Karpas-422 (cell line): ENCODE results near the gene PRKAR2B. TPM values are rescaled to one million over a fixed set of nuclear protein-coding genes. Genes with fewer than 3 reads are reported as not detected.
"Not testable (repeated sequence)": the region's sequence is repeated elsewhere in the genome, so short reads cannot be mapped to it uniquely, and the experiment has no call there.

Experiments used
- DNase-seq: peaks from one replicate; pipeline ENCODE4 v3.0.0-alpha.2; 2015
- H2AFZ ChIP-seq: fragments of 200-600 bp; sonication (generic); 2 replicates; pipeline ENCODE4 v1.6.1; 2014; ENCODE audit warnings: antibody characterized with exemption, low read length, mixed read lengths
- H3K27ac ChIP-seq: fragments of 200-600 bp; sonication (generic); 2 replicates; pipeline ENCODE4 v1.5.1; 2014; ENCODE audit warnings: mild to moderate bottlenecking, low read length, moderate library complexity
- H3K27me3 ChIP-seq: fragments of 200-600 bp; sonication (generic); 2 replicates; pipeline ENCODE4 v1.6.1; 2014; ENCODE audit warnings: low read length, mixed read lengths
- H3K36me3 ChIP-seq: fragments of 200-600 bp; sonication (generic); 2 replicates; pipeline ENCODE4 v1.6.1; 2014; ENCODE audit warnings: low read length, mixed read lengths; ENCODE audit not compliant: insufficient read depth
- H3K4me1 ChIP-seq: fragments of 200-600 bp; sonication (generic); 2 replicates; pipeline ENCODE4 v1.6.1; 2014; ENCODE audit warnings: mild to moderate bottlenecking, low read length, mixed read lengths
- H3K4me2 ChIP-seq: fragments of 200-600 bp; sonication (generic); 2 replicates; pipeline ENCODE4 v1.6.1; 2014; ENCODE audit warnings: low read length, low read depth, mild to moderate bottlenecking; ENCODE audit not compliant: poor library complexity, severe bottlenecking
- H3K4me3 ChIP-seq: fragments of 200-600 bp; sonication (generic); 2 replicates; pipeline ENCODE4 v1.5.1; 2014; ENCODE audit warnings: mild to moderate bottlenecking, antibody characterized with exemption, low read length, mixed read lengths
- H3K79me2 ChIP-seq: fragments of 200-600 bp; sonication (generic); 2 replicates; pipeline ENCODE4 v1.6.1; 2014; ENCODE audit warnings: mild to moderate bottlenecking, low read length, mixed read lengths
- H3K9ac ChIP-seq: fragments of 200-600 bp; sonication (generic); 2 replicates; pipeline ENCODE4 v1.6.0; 2014; ENCODE audit warnings: low read length
- H3K9me2 ChIP-seq: fragments of 200-600 bp; sonication (generic), shearing (Covaris generic); replicated peaks from 2 replicates; pipeline ENCODE4 v1.6.0; 2014; ENCODE audit warnings: mild to moderate bottlenecking, low read length, moderate library complexity; ENCODE audit not compliant: insufficient read depth
- H3K9me3 ChIP-seq: fragments of 300-700, 200-600 bp; sonication (generic); 2 replicates; pipeline ENCODE4 v1.6.1; 2014; ENCODE audit warnings: low read length, mixed read lengths
- H4K20me1 ChIP-seq: fragments of 200-600 bp; sonication (generic); 2 replicates; pipeline ENCODE4 v1.6.1; 2014; ENCODE audit warnings: mild to moderate bottlenecking, antibody characterized with exemption, low read length, low read depth; ENCODE audit not compliant: insufficient read depth
- total RNA-seq: library from RNA; depleted of rRNA; stranded (reverse); fragments of >200 nt; shearing (Covaris generic); gene quantifications from 2 replicates; pipeline ENCODE4 v1.2.3, GENCODE V29; 2014; ENCODE audit warnings: low replicate concordance

PRKAR2B gene
- total RNA-seq, 1 experiment from 2014 or later = 0.67 TPM

- H2AFZ ChIP-seq = no peak overlapping the region
- no peak for DNase-seq
- H3K9me2 ChIP-seq = no peaks in the 10 kb centered on the region
- H3K9me3 ChIP-seq = no peaks in the 10 kb centered on the region
- H3K27ac ChIP-seq = no peak overlapping the region
- no peaks in the 10 kb centered on the region for H3K36me3 ChIP-seq
- no peaks in the 10 kb centered on the region for H3K27me3 ChIP-seq
- no peak overlapping the region for H3K4me3 ChIP-seq
- no peaks in the 10 kb centered on the region for H4K20me1 ChIP-seq
- H3K79me2 ChIP-seq = no peaks in the 10 kb centered on the region
- peaks cover 20% of the 10 kb centered on the region for H3K4me1 ChIP-seq
- no peak overlapping the region for H3K9ac ChIP-seq
- no peak overlapping the region for H3K4me2 ChIP-seq
Measured at GRCh38 chr7:107149863-107150262, 105.4 kb downstream of the PRKAR2B start.

GRCh38 chr7:107150375-107151073 is 106.0 kb downstream of the PRKAR2B start:
- Histone ChIP-seq H3K9me2 (no peaks in the 10 kb centered on the region), H3K4me2 (no peak overlapping the region), H4K20me1 (no peaks in the 10 kb centered on the region), H3K79me2 (no peaks in the 10 kb centered on the region), H3K9me3 (no peaks in the 10 kb centered on the region), H3K4me1 (peaks cover 15% of the 10 kb centered on the region), H3K27me3 (no peaks in the 10 kb centered on the region), H2AFZ (no peak overlapping the region), H3K9ac (no peak overlapping the region), H3K36me3 (no peaks in the 10 kb centered on the region), H3K4me3 (no peak overlapping the region), H3K27ac (no peak overlapping the region)
- peak; percentile 90 for DNase-seq

- H3K9me3 ChIP-seq = no peaks in the 10 kb centered on the region
- H3K79me2 ChIP-seq = no peaks in the 10 kb centered on the region
- H3K36me3 ChIP-seq = no peaks in the 10 kb centered on the region
Measured at GRCh38 chr7:107151538-107151937, 107.0 kb downstream of the PRKAR2B start.

GRCh38 chr7:107152011-107152410 is 107.5 kb downstream of the PRKAR2B start:
- H3K4me1 ChIP-seq = peaks cover 15% of the 10 kb centered on the region
- no peaks in the 10 kb centered on the region for H3K9me2 ChIP-seq
- no peak overlapping the region for H3K9ac ChIP-seq
- H3K9me3 ChIP-seq = no peaks in the 10 kb centered on the region
- no peak for DNase-seq
- no peaks in the 10 kb centered on the region for H4K20me1 ChIP-seq
- no peak overlapping the region for H2AFZ ChIP-seq
- H3K79me2 ChIP-seq = no peaks in the 10 kb centered on the region
- no peak overlapping the region for H3K27ac ChIP-seq
- no peak overlapping the region for H3K4me2 ChIP-seq
- H3K4me3 ChIP-seq = no peak overlapping the region
- no peaks in the 10 kb centered on the region for H3K36me3 ChIP-seq
- no peaks in the 10 kb centered on the region for H3K27me3 ChIP-seq

More at GRCh38 chr7:107151538-107151937, 107.0 kb downstream of the PRKAR2B start:
- H3K9ac ChIP-seq = no peak overlapping the region
- no peak for DNase-seq
- H4K20me1 ChIP-seq = no peaks in the 10 kb centered on the region
- no peaks in the 10 kb centered on the region for H3K27me3 ChIP-seq
- no peak overlapping the region for H2AFZ ChIP-seq
- H3K9me2 ChIP-seq = no peaks in the 10 kb centered on the region
- H3K27ac ChIP-seq = no peak overlapping the region
- H3K4me3 ChIP-seq = no peak overlapping the region
- H3K4me1 ChIP-seq = peaks cover 15% of the 10 kb centered on the region
- H3K4me2 ChIP-seq = no peak overlapping the region

- Histone ChIP-seq H3K4me2 (no peak overlapping the region), H3K27me3 (no peaks in the 10 kb centered on the region), H3K36me3 (no peaks in the 10 kb centered on the region), H3K27ac (no peak overlapping the region), H3K4me1 (0 out of 2 replicates have a peak, but pooled peaks cover 3% of the 10 kb centered on the region), H3K9ac (no peak overlapping the region), H4K20me1 (no peaks in the 10 kb centered on the region), H3K9me2 (no peaks in the 10 kb centered on the region), H3K79me2 (no peaks in the 10 kb centered on the region), H2AFZ (no peak overlapping the region), H3K9me3 (no peaks in the 10 kb centered on the region), H3K4me3 (no peak overlapping the region)
- DNase-seq = no peak
Measured at GRCh38 chr7:107154826-107155225, 110.3 kb downstream of the PRKAR2B start.

- not testable (repeated sequence) for H3K9me2 ChIP-seq, H2AFZ ChIP-seq, H3K27me3 ChIP-seq, H3K9ac ChIP-seq, H3K4me3 ChIP-seq, H3K4me1 ChIP-seq, DNase-seq, H3K27ac ChIP-seq, H3K36me3 ChIP-seq, H4K20me1 ChIP-seq, H3K4me2 ChIP-seq, H3K9me3 ChIP-seq, H3K79me2 ChIP-seq
Measured at GRCh38 chr7:107155726-107156125, 111.2 kb downstream of the PRKAR2B start.

GRCh38 chr7:107157091-107157490 is 112.6 kb downstream of the PRKAR2B start:
- H4K20me1 ChIP-seq = no peaks in the 10 kb centered on the region
- no peaks in the 10 kb centered on the region for H3K9me3 ChIP-seq
- H3K9ac ChIP-seq = no peak overlapping the region
- no peaks in the 10 kb centered on the region for H3K36me3 ChIP-seq
- H3K4me3 ChIP-seq = no peak overlapping the region
- H3K79me2 ChIP-seq = no peaks in the 10 kb centered on the region
- H3K27ac ChIP-seq = no peak overlapping the region
- no peaks in the 10 kb centered on the region for H3K27me3 ChIP-seq
- no peak overlapping the region for H3K4me2 ChIP-seq
- H3K9me2 ChIP-seq = no peaks in the 10 kb centered on the region
- H2AFZ ChIP-seq = no peak overlapping the region
- no peak for DNase-seq
- H3K4me1 ChIP-seq = 0 out of 2 replicates have a peak, but pooled peaks cover 3% of the 10 kb centered on the region

GRCh38 chr7:107158028-107158427 is 113.5 kb downstream of the PRKAR2B start:
- no peak for DNase-seq
- H3K4me3 ChIP-seq = no peak overlapping the region
- H3K4me2 ChIP-seq = no peak overlapping the region
- no peak overlapping the region for H3K27ac ChIP-seq
- no peak overlapping the region for H2AFZ ChIP-seq
- no peaks in the 10 kb centered on the region for H3K27me3 ChIP-seq
- H3K9ac ChIP-seq = no peak overlapping the region
- H4K20me1 ChIP-seq = no peaks in the 10 kb centered on the region
- H3K9me2 ChIP-seq = no peaks in the 10 kb centered on the region
- 0 out of 2 replicates have a peak, but pooled peaks cover 3% of the 10 kb centered on the region for H3K4me1 ChIP-seq
- H3K9me3 ChIP-seq = no peaks in the 10 kb centered on the region
- H3K79me2 ChIP-seq = no peaks in the 10 kb centered on the region
- H3K36me3 ChIP-seq = no peaks in the 10 kb centered on the region
